GM18507 (cell line): ENCODE data around the gene TTLL8.

ENCODE experiments used
- DNase-seq: peaks from one replicate; pipeline ENCODE4 v3.0.0; 2011; ENCODE audit warnings: low read depth; ENCODE audit not compliant: insufficient read length; ENCODE audit errors: extremely low spot score
- FAIRE-seq: peaks from 2 replicates; lab custom pipeline; 2011; peaks lifted over from hg19 to GRCh38; lab: Jason Lieb, UNC

Gene TTLL8

GRCh38 chr22:50064453-50064852, 6.4 kb upstream of the TTLL8 start:
- FAIRE-seq (no peak), DNase-seq (no peak)

DNA sequence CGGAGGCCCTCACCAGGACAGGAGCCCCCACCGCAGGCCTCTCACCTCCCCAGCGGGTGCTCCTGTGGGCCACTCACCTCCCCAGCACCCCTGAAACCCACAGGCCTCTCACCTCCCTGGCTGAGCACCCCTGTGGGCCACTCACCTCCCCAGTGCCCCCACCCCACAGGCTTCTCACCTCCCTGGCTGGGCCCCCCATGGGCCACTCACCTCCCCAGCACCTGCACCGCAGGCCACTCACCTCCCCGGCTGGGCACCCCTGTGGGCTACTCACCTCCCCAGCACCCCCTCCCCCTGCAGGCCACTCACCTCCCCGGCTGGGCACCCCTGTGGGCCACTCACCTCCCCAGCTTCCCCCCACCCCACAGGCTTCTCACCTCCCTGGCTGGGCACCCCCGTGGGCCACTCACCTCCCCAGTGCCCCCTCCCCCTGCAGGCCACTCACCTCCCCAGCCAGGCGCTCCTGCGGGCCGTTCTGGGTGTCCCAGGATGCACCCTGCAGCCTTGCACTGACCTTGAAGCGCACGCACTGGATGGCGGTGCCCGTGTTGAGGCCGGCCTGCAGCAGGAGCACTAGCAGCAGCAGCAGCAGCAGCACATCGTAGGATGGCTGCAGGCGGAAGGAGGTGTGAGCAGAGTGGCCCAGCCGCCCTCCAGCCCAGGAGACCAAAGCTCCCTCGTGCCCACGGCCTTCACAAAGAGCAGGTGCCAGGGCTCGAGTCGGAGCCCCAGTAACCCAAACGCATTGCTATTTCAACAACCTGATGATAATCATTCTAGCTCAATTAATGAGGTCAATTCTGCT, 5.7 kb upstream of the TTLL8 start:
- FAIRE-seq: no peak
- DNase-seq: no peak

- no peak for DNase-seq
- FAIRE-seq: no peak
Measured at GRCh38 chr22:50062509-50063135, 4.5 kb upstream of the TTLL8 start.

GRCh38 chr22:50061824-50062355, 3.8 kb upstream of the TTLL8 start:
- FAIRE-seq: no peak
- no peak for DNase-seq

DNA sequence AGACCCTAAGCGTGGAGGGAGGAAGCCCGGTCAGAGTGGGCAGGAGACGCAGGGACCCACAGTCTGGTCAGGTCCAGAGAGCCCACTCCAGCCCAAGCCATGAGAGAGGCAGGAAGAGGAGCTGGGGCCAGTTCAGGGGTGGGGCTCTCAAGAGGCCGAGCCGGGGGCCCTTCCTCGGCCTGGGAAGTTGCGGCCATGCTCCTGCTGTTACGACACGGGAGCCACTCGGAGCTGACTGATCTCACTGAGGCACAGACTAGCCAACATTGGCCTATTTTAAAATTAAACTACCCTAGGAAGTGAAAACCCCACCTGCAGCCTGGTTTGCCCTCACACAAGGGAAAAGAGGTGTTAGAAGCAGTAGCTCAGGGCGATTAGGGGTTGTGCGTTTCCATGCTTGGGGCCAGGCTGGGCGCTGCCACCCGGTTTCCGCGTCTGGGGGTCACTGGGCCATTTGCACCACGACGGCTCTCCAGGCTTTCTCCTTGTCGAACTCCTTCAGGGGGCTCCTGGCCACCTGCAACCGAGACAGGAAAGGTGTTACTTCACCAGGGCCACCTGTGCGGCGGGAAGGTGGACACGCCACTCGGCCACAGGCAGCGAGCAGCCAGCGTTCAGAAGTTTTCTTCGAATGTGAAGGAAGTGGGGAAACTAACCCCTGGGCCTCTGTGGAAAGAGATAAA, 3.2 kb upstream of the TTLL8 start:
- no peak for FAIRE-seq

DNA sequence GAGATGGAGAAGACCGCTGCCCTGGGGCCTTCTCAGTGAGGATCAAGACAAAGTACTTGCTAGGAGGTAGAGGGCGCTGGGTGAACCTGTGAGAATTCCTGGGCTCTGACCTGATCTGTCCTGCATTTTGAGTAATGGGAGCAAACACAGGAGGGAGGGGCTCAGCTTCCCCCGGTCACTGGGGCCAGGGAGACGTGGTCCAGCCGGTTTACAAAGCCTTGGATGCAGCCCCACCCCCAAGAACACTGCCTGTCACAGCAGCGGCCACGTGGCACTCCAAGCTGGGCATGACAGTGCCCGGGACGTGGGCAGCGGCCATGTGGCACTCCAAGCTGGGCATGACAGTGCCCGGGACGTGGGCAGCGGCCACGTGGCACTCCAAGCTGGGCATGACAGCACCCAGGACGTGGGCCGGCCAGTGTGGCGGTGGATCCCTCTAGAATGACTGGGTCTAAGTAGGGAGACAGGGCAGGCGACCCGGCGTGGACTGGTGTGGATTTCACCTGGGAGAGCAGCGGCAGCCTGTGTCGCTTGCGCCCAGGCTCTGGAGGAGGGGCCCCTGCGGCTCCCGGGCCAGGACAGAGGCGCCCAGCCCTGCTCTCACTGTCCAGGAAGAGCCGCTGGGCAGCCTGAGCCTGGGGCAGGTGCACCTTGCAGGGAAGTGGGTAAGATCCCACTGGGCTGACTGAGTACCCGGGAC, 2.5 kb upstream of the TTLL8 start:
- FAIRE-seq (no peak), DNase-seq (no peak)

More for the DNA sequence above, 3.2 kb upstream of the TTLL8 start:
- no peak for DNase-seq

GRCh38 chr22:50059881-50060262, 1.8 kb upstream of the TTLL8 start:
- FAIRE-seq: no peak
- no peak for DNase-seq

- FAIRE-seq (no peak), DNase-seq (no peak)
Measured at GRCh38 chr22:50058906-50059880, 1.1 kb upstream of the TTLL8 start.

DNA sequence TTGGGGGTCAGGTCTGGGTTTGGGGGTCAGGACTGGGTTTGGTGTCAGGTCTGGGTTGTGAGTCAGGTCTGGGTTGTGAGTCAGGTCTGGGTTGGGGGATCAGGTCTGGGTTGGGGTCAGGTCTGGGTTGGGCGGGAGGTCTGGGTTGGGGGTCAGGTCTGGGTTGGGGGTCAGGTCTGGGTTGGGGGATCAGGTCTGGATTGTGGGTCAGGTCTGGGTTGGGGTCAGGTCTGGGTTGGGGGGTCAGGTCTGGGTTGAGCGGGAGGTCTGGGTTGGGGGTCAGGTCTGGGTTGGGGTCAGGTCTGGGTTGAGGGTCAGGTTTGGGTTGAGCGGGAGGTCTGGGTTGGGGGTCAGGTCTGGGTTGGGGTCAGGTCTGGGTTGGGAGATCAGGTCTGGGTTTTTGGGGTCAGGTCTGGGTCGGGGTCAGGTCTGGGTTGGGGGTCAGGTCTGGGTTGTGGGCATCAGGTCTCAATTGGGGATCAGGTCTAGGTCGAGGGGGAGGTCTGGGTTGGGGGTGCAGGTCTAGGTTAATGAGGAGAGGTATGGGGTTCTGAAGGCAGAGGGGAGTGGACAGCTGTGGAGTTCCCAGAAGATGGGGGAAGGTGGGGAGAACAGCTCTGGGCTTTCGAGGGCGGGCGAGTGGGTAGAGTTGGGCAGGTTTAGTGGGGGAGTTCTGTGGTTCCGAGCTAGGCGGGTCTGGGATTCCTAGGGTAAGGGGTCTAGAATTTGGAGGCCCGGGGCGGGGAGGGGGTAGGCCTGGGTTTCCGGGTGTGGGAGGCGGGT, 629 bp downstream of the TTLL8 start:
- DNase-seq (no peak), FAIRE-seq (no peak)

DNA sequence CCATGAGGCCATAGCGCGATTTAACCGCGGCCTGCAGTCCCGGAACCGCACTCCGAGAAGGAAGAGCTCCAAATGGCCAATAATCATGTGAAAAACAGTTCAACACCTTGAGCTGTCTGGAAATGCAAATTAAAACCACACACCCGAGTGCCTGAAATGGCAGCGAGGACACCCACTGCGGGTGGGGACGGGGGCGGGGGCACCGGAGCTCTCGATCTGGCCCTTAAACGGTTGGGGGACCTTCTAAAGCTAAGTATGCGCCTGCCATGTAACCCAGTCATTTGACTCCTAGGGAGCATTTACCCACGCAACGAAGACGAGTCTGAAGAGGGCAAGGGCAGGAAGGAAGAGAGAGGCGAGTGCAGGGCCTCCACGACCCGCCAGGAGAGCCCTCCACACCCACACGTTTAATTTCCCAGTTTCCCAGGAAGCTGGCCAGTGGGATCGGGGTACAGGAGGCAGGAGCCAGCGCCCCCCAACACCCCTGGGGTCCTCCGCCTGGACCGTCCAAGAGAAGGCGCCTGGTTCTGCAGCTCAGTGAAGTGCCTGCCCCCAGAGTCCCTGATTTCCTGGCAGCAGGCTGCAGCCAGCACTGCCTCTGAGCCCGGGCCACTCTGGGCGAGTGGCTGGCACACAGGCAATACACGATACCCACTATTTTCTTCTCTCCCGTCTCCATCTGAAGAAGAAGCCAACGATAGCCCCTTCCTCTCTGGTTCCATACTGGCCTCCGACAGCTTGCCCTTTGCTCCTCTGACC, 1.7 kb downstream of the TTLL8 start:
- no peak for FAIRE-seq
- no peak for DNase-seq

- DNase-seq: no peak
- no peak for FAIRE-seq
Measured at GRCh38 chr22:50053861-50054260, 4.2 kb downstream of the TTLL8 start.

DNA sequence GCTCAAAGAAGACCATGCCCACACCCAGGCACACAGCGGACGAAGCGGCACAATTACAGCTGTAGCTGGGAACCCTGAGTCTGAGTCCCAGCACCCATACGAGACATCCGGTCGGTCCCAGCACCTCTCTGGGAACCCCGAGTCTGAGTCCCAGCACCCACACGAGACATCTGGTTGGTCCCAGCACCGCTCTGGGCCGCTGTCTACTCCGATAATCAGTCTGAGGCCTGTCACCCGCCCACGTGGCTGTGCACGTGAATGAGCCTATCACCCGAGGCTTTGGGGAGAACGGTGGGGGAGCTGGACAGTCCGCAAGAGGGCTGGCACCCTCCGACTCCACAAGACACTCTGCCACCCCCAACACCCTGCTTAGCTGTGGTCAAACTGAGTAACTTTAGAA, 6.2 kb downstream of the TTLL8 start:
- DNase-seq: no peak
- no peak for FAIRE-seq

- no peak for DNase-seq
- no peak for FAIRE-seq
Measured at GRCh38 chr22:50049299-50050195, 8.6 kb downstream of the TTLL8 start.

- DNase-seq (no peak), FAIRE-seq (no peak)
Measured at GRCh38 chr22:50048836-50049235, 9.3 kb downstream of the TTLL8 start.

GRCh38 chr22:50048061-50048765, 9.9 kb downstream of the TTLL8 start:
- DNase-seq (no peak), FAIRE-seq (no peak)

GRCh38 chr22:50047346-50047745, 10.8 kb downstream of the TTLL8 start:
- FAIRE-seq: no peak

More at GRCh38 chr22:50047346-50047745, 10.8 kb downstream of the TTLL8 start:
- no peak for DNase-seq
